GM12878 (cell line): ENCODE results near the gene TRMT1. TPM values are rescaled to one million over a fixed set of nuclear protein-coding genes. Genes with fewer than 3 reads are reported as not detected.

ENCODE experiments used
- ASH2L ChIP-seq: fragments of 300-600, 200-600 bp; sonication (generic); IDR thresholded peaks from 2 replicates; pipeline ENCODE4 v1.6.1; 2017; ENCODE audit warnings: low read depth, mild to moderate bottlenecking, borderline replicate concordance
- ATF3 ChIP-seq: IDR thresholded peaks from 2 replicates; pipeline ENCODE4 v1.6.1; 2011; ENCODE audit warnings: low read depth, mild to moderate bottlenecking, low read length, moderate library complexity, borderline replicate concordance; ENCODE audit errors: extremely low read depth
- CBFB ChIP-seq: IDR thresholded peaks from 2 replicates; pipeline ENCODE4 v1.6.1; 2016; ENCODE audit warnings: antibody characterized with exemption, low read depth
- CBX5 ChIP-seq: sonication (generic); IDR thresholded peaks from 2 replicates; pipeline ENCODE4 v1.6.1; 2016; ENCODE audit warnings: low read depth, moderate library complexity, mild to moderate bottlenecking, inconsistent platforms
- CEBPB ChIP-seq, 2 experiments: fragments of 150-350 bp in 1 of 2; IDR thresholded peaks; 2 replicates each; pipeline ENCODE4 v1.6.1; 2012 to 2014; ENCODE audit warnings: low read depth in 2 of 2, low read length in 2 of 2, borderline replicate concordance in 1 of 2, inconsistent platforms in 1 of 2
- CUX1 ChIP-seq: IDR thresholded peaks from 2 replicates; pipeline ENCODE4 v1.6.1; 2012; ENCODE audit warnings: improper control_type of control experiment, low read depth, low read length; ENCODE audit not compliant: insufficient replicate concordance
- EGR1 ChIP-seq, 2 experiments: IDR thresholded peaks; 1 replicate in 1 of 2; 2 replicates in 1 of 2; pipeline ENCODE4 v1.6.1; 2011 to 2012; ENCODE audit warnings: low read depth in 2 of 2, low read length in 2 of 2, borderline replicate concordance in 1 of 2, mild to moderate bottlenecking in 1 of 2, moderate library complexity in 1 of 2
- ETV6 ChIP-seq, 2 experiments: fragments of 450-650 bp in 1 of 2; IDR thresholded peaks in 1 of 2; conservative IDR thresholded peaks in 1 of 2; 2 replicates each; pipeline ENCODE4 v1.6.1; 2014; ENCODE audit warnings: antibody characterized with exemption in 1 of 2, borderline replicate concordance in 1 of 2, low read depth in 1 of 2, mild to moderate bottlenecking in 1 of 2, moderate library complexity in 1 of 2
- HDAC2 ChIP-seq: fragments of 200-600 bp; sonication (generic); IDR thresholded peaks from 2 replicates; pipeline ENCODE4 v1.6.1; 2017
- IKZF1 ChIP-seq: fragments of 450-650 bp; conservative IDR thresholded peaks from 2 replicates; pipeline ENCODE4 v1.6.1; 2017; ENCODE audit warnings: antibody characterized with exemption, mild to moderate bottlenecking
- IKZF2 ChIP-seq, 2 experiments: fragments of 450-650 bp; IDR thresholded peaks; 2 replicates each; pipeline ENCODE4 v1.6.1; 2017; ENCODE audit warnings: mild to moderate bottlenecking in 2 of 2, moderate library complexity in 2 of 2
- KAT2A ChIP-seq: conservative IDR thresholded peaks from 2 replicates; pipeline ENCODE4 v1.6.1; 2011; ENCODE audit warnings: low read depth, low read length; ENCODE audit not compliant: control insufficient read depth
- MYB ChIP-seq: fragments of 150-350 bp; IDR thresholded peaks from 2 replicates; pipeline ENCODE4 v1.6.1; 2014; ENCODE audit warnings: mild to moderate bottlenecking, low read depth, low read length, borderline replicate concordance
- NBN ChIP-seq: fragments of 450-650 bp; IDR thresholded peaks from 2 replicates; pipeline ENCODE4 v1.6.1; 2016
- NFXL1 ChIP-seq: fragments of 450-650 bp; IDR thresholded peaks from 2 replicates; pipeline ENCODE4 v1.6.1; 2017; ENCODE audit warnings: antibody characterized with exemption, mild to moderate bottlenecking, borderline replicate concordance
- NFYB ChIP-seq: IDR thresholded peaks from 2 replicates; pipeline ENCODE4 v1.6.1; 2011; ENCODE audit warnings: low read depth, mild to moderate bottlenecking, low read length, improper control_type of control experiment, moderate library complexity; ENCODE audit not compliant: insufficient read depth
- SIX5 ChIP-seq: IDR thresholded peaks from 2 replicates; pipeline ENCODE4 v1.6.1; 2011; ENCODE audit warnings: mild to moderate bottlenecking, low read depth, low read length, moderate library complexity; ENCODE audit not compliant: severe bottlenecking
- SMAD1 ChIP-seq: fragments of 450-650 bp; IDR thresholded peaks from 2 replicates; pipeline ENCODE4 v1.6.1; 2018; ENCODE audit warnings: mild to moderate bottlenecking, low read depth; ENCODE audit not compliant: partially characterized antibody
- SMAD5 ChIP-seq: IDR thresholded peaks from 2 replicates; pipeline ENCODE4 v1.6.1; 2016; ENCODE audit warnings: antibody characterized with exemption, low read depth
- SRF ChIP-seq, 2 experiments: IDR thresholded peaks; 2 replicates each; pipeline ENCODE4 v1.6.1; 2011; ENCODE audit warnings: low read depth in 2 of 2, low read length in 2 of 2, mild to moderate bottlenecking in 1 of 2, moderate library complexity in 1 of 2
- STAT1 ChIP-seq: fragments of 450-650 bp; conservative IDR thresholded peaks from 2 replicates; pipeline ENCODE4 v1.6.1; 2014; ENCODE audit warnings: antibody characterized with exemption, mild to moderate bottlenecking
- TCF12 ChIP-seq: IDR thresholded peaks from 2 replicates; pipeline ENCODE4 v1.6.1; 2011; ENCODE audit warnings: low read depth, mild to moderate bottlenecking, low read length
- TCF3 ChIP-seq: IDR thresholded peaks from 2 replicates; pipeline ENCODE4 v1.6.1; 2012; ENCODE audit warnings: low read depth, mild to moderate bottlenecking, low read length, borderline replicate concordance; ENCODE audit not compliant: insufficient read depth
- ZBTB33 ChIP-seq: fragments of 450-650 bp; IDR thresholded peaks from 2 replicates; pipeline ENCODE4 v1.6.1; 2017; ENCODE audit warnings: mild to moderate bottlenecking
- polyA plus RNA-seq, 11 experiments: library from polyadenylated mRNA; depleted of rRNA in 4 of 11; unstranded in 6 of 11; stranded (reverse) in 5 of 11; fragments of >200 nt; fragmentation: Nextera tagmentation in 4 of 11; fragmentation: Illumina TruSeq in 1 of 11; extraction: Ambion mirVana in 4 of 11; extraction: Trizol in 1 of 11; gene quantifications; 1 replicate in 1 of 11; 2 replicates in 10 of 11; pipeline versions ENCODE4 v1.2.1 to v1.2.3, GENCODE V29; 2011 to 2016; ENCODE audit warnings: inconsistent platforms in 2 of 11, missing spikeins in 2 of 11, low read depth in 1 of 11
- total RNA-seq, 4 experiments: library from RNA; depleted of rRNA in 3 of 4; stranded (reverse); fragments of >200 nt in 3 of 4; fragmentation: Illumina TruSeq in 1 of 4; extraction: Trizol in 1 of 4; gene quantifications; 2 replicates each; pipeline versions ENCODE4 v1.2.1 to v1.2.3, GENCODE V29; 2013 to 2021

Gene TRMT1
- total and polyA plus RNA-seq, 10 of the 15 experiments (the other 5 are each of a cell fraction or from before 2014, with no cell fraction given), result 3.4 to 68.8 (median 34.8) TPM

GRCh38 chr19:13152356-13152973 lies 35.9 kb upstream of the TRMT1 start (continued):
- TF ChIP-seq CBX5 (no peak), CUX1 (no peak), ETV6 (conservative IDR thresholded peaks at IDR 0.05 in 1 of 2, IDR thresholded peaks at IDR 0.05 in 1 of 2; ENCODE audit: borderline replicate concordance in 1 of 2, low read depth in 1 of 2) (peak in 1 of 2 experiments; percentile 50; a peak in 2 of 4 replicates), NFXL1 (no peak), CBFB (no peak), EGR1 (IDR thresholded peaks at IDR 0.05; ENCODE audit: borderline replicate concordance in 1 of 2, low read depth in 2 of 2, low read length in 2 of 2) (peak in 1 of 2 experiments; percentile 32; a peak in 1 of 3 replicates), HDAC2 (no peak), SIX5 (no peak), SMAD1 (no peak), NFYB (no peak), ATF3 (no peak), CEBPB (IDR thresholded peaks at IDR 0.05; ENCODE audit: borderline replicate concordance in 1 of 2, low read depth in 2 of 2, low read length in 2 of 2) (no peak), TCF3 (no peak), SMAD5 (no peak), ZBTB33 (no peak), IKZF2 (IDR thresholded peaks at IDR 0.05) (peak; percentile 54 to 64; a peak in 1 of 4 replicates), STAT1 (no peak), MYB (no peak), SRF (IDR thresholded peaks at IDR 0.05; ENCODE audit: low read depth in 2 of 2, low read length in 2 of 2) (no peak), ASH2L (no peak), KAT2A (no peak), TCF12 (peak; percentile 67; the same call in 1 of the 2 replicates), NBN (no peak), IKZF1 (no peak)
